ENCODE results near the gene UBAP1.
"Not testable (repeated sequence)": the region's sequence is repeated elsewhere in the genome, so short reads cannot be mapped to it uniquely, and the experiment has no call there.

UBAP1 gene
- long read RNA-seq, donor 1, transcript UBAP1-201 (7 exons, 2,735 nt), result major isoform, 15 of 23 reads
- long read RNA-seq, donor 1, partial matches to known transcripts, result 7 of 23 reads
- long read RNA-seq, donor 1, other reads (novel, unspliced or antisense), result 0 of 23 reads
- long read RNA-seq, donor 2, partial matches to known transcripts, result 15 of 17 reads
- long read RNA-seq, donor 2, other reads (novel, unspliced or antisense), result 0 of 17 reads
- long read RNA-seq, donor 3, transcript UBAP1-201 (7 exons, 2,735 nt), result major isoform, 8 of 24 reads
- long read RNA-seq, donor 3, partial matches to known transcripts, result 16 of 24 reads
- long read RNA-seq, donor 3, other reads (novel, unspliced or antisense), result 0 of 24 reads
- long read RNA-seq, donor 4, transcript UBAP1-201 (7 exons, 2,735 nt), result major isoform, 12 of 53 reads
- long read RNA-seq, donor 4, partial matches to known transcripts, result 41 of 53 reads
- long read RNA-seq, donor 4, other reads (novel, unspliced or antisense), result 0 of 53 reads
- long read RNA-seq, donor 5, transcript UBAP1-201 (7 exons, 2,735 nt), result major isoform, 9 of 10 reads
- long read RNA-seq, donor 5, partial matches to known transcripts, result 0 of 10 reads
- long read RNA-seq, donor 5, other reads (novel, unspliced or antisense), result 0 of 10 reads
- long read RNA-seq, donor 6, partial matches to known transcripts, result 46 of 49 reads
- long read RNA-seq, donor 6, other reads (novel, unspliced or antisense), result 0 of 49 reads
- long read RNA-seq, donor 7, transcript UBAP1-201 (7 exons, 2,735 nt), result major isoform, 7 of 44 reads
- long read RNA-seq, donor 7, partial matches to known transcripts, result 34 of 44 reads
- long read RNA-seq, donor 7, other reads (novel, unspliced or antisense), result 0 of 44 reads
- long read RNA-seq, donor 8, transcript UBAP1-201 (7 exons, 2,735 nt), result major isoform, 5 of 24 reads
- long read RNA-seq, donor 8, partial matches to known transcripts, result 17 of 24 reads
- long read RNA-seq, donor 8, other reads (novel, unspliced or antisense), result 0 of 24 reads

DNA sequence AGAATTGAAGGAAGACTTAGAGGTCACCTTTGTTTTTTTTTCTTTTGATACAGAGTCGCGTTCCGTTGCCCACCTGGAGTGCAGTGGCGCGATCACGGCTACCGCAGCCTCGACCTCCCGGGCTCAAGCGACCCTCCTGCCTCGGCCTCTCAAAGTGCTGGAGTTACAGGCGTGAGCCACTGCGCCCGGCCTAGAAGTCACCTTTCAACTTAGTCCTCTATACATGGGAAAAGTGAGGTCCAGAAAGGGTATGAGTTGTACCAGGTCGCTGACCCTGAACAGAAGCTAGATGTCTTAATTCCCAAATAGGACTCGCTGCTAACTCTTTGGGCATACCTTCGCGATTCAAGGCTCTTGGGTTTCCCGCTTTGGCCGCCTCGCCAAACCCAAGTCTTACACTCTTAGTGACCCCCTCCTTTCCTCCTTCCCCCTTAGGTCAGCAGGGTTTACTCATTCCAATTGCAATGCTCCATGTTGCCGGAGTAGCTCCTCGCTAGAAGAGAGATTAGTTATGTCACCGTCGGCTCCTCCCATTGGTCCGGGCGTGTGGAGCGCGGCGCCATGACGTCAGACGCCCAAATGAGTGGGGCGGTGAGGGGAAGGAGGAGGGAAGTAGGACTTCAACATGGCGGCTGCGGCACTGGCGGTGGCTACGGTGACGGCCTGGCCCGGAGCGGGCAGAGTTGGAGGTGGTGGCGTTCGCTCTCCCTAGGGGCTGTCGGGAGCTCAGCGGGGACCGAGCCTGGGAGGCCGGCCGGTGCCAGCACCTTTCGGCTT lies at the start of gene UBAP1:
TSS of gene UBAP1 (plus strand) at position 608 of the 777 bp plus-strand sequence. CDS start 41,872 bp downstream, outside the sequence.
- DNase-seq, result peak; percentile 96

DNA sequence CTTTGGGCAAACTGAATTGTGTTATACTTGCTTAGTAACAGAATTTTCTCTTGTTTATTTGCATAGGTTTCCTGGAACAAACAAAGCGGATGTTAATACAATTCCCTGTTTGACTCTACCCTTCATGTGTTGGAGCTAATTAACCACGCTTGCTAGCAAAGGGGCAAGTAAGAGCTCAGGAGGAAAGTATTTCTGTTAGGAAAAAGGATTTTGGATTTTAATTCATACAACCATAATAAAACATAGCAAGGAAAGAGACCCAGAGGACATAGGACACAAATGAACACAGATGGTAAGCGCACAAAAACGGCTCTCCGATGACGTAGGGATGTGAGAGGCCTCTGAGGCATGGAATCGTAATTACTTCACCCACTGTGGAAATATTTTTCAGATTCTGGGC lies 47.3 kb upstream of the UBAP1 start:
- DNase-seq, result no peak

DNA sequence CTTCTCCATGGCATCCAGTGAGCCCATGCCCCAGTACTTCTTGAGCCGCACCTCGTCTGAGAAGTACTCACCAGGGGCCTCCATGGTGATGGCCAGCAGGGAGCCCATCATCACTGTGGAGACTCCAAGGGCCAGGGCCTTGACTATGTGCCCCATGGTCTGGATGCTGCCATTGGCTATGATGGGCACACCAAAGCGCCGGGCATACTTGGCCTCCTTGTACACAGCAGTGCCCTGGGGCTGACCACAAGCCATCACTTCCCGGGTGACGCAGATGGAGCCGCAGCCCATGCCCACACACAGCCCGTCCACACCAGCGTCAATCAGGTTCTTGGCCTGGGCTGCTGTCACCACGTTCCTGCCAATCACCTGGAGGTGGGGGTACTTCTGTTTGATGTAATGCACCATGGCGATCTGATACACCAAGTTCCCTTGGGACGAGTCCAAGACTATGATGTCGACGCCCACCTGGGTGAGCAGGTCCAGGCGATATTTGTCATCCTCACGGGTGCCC lies 45.4 kb upstream of the UBAP1 start:
- DNase-seq, result no peak

DNA sequence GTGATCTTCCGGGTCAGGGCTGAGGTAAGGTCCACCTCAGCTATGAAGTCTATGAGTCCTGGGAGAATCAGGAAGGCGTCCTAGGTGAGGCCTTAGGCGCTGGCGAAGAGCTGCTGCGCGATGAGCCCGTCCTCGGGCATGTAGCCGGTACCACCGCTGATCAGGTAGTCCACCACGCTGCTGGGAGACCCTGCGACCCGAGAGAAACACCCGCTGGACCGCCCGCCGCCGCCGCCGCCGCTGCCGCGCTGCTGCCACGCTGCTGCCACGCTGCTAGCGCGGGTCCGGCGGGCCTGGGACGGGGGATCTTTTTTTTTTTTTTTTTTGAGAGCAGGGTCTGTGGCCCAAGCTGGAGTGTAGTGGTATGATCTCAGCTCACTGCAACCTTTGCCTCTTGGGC lies 44.3 kb upstream of the UBAP1 start:
- DNase-seq, result no peak

DNA sequence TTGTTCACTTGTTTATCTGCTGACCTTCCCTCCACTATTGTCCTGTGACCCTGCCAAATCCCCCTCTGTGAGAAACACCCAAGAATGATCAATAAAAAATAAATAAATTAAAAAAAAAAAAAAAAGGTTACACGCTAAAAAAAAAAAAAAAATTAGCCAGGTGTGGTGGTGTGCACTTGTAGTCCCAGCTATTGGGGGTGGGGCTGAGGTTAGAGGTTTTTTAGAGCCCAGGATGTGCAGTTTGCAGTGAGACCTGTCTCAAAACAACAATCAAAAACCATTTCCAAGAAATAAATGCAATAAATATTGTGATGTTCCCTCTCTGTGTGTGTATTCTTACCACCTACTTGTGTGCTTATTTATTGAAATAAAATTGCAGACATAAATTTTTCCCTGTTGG lies 40.2 kb upstream of the UBAP1 start:
- DNase-seq, result not testable (repeated sequence)

DNA sequence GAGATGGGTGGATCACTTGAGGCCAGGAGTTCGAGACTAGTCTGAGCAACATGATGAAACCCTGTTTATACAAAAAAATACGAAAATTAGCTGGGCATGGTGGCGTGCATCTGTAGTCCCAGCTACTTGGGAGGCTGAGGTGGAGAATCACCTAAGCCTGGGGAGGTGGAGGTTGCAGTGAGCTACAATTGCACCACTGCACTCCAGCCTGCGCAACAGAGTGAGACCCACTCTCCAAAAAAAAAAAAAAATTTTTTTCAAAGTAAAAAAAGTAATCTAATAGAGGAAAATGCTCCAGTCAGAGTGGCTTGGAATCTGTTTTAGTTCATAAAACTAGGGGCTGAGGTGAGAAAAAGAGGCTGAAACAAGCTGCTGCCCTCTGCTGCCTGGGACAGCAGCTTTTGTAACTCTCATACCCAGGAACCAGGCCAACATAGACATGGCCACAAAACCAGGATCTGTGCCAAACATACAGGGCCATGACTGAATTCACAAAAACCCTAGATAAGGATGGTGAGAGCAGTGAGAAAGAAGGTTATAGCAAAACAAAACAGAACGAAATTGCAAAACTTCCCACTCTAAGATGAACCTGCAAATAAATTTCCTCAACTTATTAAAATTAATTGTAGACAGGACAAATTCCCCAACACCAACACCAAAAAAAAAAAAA lies 39.2 kb upstream of the UBAP1 start:
- DNase-seq, result no peak

DNA sequence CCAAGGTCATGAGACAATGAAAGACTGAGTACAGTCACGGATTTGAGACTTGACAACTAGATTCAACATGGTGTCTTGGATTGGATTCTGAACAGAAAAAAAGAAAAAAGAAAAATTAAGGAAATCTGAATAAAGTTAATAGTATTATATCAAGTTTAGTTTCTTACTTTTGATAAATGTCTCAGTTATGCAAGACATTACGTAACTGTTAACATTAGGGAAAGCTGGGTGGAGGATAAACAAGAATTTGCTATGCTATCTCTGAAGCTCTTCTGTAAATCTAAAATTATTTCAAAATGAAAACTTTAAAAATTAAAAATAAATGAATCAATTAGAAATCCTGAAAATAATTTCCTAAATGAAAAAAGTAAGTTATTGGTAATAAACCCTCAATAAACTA lies 38.0 kb upstream of the UBAP1 start:
- DNase-seq, result no peak

DNA sequence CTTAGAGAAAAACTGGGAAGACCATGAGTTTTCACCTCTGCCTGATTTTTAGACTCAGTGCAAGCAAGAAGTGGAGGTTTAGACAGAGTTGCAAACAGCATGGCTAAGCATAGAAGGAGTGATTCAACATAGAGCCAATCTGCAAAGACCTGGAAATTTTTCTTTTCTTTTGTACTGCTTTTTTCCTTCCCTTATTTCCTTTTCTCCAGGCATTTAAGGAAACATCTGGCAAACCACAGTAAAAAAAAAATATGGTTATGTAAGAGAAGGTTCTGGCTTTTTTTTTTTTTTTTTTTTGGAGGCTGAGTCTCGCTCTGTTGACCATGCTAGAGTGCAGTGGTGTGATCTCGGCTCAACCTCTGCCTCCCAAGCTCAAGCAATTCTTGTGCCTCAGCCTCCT lies 35.7 kb upstream of the UBAP1 start:
- DNase-seq, result no peak

DNA sequence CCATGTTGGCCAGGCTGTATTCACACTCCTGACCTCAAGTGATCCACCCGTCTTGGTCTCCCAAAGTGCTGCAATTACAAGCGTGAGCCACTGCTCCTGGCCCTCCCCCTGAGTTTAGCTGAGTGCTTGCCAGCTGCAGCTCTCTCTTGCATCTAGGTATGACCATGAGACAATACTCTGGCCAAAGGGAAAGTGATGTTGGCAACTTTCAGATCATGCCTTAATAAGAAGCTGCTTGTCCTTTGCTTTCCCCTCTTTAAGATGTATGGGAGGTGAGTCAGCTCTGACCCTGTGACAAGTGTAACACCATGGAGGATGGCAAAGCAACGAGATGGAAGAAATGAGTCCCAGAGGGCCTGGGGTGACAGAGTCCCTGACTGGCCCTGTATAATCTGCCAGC lies 33.7 kb upstream of the UBAP1 start:
- no peak for DNase-seq

DNA sequence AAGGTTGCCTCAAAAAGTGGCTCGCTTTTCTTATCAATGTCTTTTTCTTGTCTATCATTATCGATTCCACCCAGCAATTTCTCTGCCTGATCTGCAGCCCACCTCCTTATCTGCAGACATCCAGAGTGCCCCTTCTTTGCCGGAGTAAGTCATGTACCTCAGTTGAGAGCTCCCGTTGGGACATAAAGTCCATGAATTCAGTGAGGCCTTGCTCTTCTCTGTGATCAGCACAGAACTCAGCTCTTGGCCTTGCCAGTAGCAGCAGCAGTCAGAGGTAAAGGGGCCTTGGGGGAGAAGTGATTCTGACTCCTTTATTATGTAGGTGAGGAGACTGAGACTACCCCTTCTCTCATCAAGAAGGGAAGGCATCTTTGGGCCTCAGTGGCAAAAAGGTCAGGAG lies 27.4 kb upstream of the UBAP1 start:
- no peak for DNase-seq

DNA sequence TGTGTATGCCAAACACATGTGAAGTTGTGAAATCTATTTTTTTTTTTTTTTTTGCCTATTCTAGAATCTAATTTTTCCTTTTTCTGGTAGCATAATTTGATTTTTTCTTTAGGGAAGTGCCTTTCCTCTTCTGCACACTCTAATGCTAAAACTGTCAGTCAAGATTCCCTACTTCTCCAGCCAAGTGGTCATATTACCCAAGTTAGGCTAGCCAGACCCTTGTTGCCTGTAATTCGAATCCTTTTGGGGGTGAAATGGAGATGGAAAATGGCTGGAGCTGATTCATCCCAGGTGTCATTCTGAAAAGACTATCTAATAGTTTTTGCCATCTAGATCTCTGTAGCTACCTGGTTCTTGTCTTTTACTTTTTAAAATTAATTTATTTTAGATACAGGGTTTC lies 24.8 kb upstream of the UBAP1 start:
- no peak for DNase-seq

DNA sequence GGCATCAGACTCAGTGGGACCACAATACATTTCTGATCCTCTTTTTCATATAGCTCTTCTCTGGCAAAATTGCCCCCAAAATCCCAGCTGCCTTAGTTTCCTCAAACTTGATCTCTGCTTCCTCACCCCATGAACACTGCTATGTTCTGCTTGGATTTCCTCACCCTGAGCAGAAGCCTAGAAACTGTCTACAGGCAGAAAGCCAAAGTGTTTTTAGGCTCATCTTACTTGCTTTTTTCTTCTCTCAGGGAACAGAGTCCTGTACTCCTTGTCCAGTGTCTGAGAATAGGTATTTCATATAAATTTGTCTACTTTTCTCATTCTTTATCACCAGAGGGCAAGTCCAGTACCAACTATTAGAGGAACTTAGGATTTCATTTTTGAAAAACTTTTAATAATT lies 21.5 kb upstream of the UBAP1 start:
- no peak for DNase-seq

DNA sequence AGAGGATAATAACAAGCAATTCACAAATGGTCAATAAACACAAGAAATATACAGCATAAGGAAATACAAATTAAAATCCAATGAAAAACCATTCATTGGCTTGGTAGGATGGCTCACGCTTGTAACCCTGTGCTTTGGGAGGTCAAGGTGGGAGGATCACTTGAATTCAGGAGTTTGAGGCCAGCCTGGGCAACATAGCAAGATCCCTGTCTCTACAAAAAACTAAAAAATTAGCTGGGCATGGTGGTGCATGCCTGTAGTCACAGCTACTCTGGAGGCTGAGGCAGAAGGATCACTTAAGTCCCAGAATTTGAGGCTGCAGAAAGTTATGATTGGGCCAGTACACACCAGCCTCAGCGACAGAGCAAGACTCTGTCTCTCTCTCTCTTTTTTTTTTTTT lies 20.9 kb upstream of the UBAP1 start:
- no peak for DNase-seq

DNA sequence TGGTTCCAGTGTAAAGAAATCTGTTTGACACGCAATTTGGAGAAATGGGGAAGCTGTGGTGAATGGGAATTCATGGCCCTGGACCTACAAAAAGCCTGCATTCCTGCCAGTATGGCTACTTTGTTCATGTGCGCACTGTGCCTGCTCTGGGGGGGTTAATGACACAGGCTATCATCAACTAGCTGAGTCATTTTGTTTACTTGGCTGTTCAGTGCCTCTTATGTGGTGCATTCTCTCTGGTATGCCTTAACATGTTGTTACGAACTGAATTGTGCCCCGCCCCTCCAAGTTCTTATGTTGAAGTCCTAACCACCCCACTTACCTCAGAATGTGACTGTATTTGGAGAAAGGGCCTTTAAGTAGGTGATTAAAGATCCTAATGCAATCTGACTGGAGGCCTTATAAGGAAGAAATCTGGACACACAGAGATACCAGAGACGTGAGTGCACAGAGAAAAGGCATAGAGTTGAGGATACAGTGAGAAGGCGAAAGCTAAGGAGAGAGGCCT lies 20.4 kb upstream of the UBAP1 start:
- no peak for DNase-seq

DNA sequence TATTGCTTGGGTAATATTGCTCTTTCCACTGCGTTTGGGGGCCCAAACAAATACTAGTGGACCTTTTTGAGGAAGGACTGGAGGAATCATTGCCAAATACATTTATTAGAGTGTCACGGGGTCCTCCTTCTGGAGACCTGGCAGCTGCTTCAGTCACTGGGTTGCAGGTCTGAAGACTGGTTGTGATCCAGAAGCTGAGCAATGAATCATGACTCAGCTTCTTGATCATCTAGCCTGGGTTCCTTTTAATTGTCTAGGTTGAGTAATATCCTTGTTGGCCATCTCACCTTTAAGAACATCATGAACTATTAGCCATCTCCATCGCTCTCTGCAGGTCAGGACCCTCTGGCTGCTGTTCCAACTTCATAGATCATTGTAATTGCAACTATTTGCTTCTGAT lies 15.4 kb upstream of the UBAP1 start:
- DNase-seq, result no peak

DNA sequence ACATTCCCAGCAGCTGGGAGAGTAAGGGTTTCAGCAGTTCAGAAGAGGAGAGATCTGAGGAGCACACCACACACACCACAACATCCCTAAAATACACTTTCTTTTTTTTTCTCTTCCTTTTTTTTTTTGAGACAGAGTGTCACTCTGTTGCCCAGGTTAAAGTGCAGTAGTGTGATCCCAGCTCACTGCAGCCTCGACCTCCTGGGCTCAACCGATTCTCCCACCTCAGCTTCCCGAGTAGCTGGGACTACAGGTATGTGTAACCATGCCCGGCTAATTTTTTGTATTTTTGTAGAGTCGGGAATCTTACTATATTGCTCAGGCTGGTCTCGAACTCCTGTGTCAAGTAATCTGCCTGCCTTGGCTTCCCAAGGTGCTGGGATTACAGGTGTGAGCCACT lies 9.7 kb upstream of the UBAP1 start:
- DNase-seq, result no peak

DNA sequence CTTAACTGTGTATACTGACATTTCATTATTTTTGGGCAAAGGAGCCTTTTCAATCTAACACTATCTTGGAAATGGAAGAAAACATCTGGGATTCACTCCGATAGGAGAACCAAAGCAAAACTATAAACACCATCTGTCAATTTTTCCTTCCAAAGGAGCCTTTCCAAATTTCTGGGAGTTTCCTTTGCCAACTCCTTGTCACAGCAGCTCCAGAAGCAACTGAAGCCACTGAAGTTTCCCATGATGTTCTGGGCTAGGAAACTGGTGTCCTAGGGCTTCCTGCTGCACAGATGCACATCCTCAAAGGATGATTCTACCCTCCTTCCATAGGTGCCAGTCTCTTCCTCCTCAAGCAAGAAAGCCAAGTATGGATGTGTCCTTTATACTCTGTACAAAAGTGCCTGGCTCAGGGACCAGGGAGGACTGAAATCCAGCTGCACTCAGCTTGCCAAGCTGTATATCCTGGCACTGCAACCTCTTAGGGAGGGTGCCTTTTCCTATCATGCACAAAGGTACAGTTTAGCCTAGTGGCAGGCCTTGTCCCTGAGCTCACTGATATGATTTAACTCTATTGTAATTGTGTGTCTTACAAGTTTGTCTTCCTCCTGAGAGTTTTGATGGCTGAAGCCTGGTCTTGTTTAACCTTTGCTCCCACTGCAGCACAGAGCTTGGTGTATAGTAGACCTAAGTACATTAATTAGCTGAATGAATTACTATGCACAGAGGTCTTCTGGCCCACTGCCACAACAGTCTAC lies 8.4 kb upstream of the UBAP1 start:
- DNase-seq, result no peak

DNA sequence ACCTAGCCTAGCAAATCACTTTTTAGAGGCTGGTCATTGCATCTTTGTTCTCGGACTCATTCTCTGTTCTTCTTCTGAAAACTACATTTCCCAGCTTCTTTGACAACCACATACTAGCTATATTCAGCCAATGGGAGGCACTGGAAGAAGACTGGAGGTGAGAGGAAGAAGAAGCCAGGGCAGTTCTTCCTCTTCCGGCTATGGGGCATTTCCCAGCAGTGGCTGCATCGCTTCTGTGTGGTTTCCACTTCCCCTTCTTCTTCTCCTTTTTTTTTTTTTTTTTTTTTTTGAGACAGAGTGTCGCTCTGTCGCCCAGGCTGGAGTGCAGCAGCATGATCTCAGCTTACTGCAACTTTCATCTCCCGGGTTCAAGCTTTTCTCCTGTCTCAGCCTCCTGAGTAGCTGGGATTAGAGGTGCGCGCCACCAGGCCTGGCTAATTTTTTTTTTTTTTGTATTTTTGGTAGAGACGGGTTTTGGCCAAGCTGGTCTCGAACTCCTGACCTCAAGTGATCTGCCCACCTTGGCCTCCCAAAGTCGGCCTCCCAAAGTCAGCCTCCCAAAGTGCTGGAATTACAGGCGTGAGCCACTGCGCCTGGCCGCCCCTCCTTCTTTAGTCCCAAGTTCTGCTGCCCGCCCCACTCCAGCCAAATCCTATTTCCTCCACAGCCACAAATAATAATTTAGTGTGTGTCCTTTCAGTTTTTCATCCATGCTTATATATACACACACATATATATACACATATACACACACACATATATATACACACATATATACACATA lies 6.9 kb upstream of the UBAP1 start:
- no peak for DNase-seq

DNA sequence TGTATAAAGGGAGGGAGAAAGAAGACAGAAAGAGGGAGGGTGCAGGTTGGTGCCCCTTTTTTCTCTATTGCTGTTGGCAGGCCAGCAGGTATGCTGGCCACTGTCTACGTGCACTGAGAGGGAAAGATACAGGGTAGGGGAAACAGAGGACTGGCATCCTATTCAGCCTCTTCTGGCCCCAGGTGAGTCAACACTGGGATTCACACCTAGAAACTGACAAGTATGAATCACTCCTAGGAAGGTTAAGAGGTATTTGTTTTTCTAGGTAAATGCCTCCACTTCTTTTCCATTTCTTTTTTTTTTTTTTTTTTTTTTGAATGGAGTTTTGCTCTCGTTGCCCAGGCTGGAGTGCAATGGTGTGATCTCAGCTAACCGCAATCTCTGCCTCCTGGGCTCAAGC lies 2.8 kb upstream of the UBAP1 start:
- no peak for DNase-seq
